SIG-M5 treated with dmso at 0.1 percent for 504 hours (cell line): ENCODE data around the gene VEGFA.

ENCODE experiments used
- DNase-seq: peaks from one replicate; lab custom pipeline; 2025; ENCODE audit not compliant: unreplicated experiment; lab: John Stamatoyannopoulos, UW

Gene VEGFA

GRCh38 chr6:43769526-43770371 is at the start of gene VEGFA:
Gene VEGFA, plus strand, starts transcription at chr6:43770211.
- DNase-seq: peak; percentile 74

GRCh38 chr6:43720999-43721398 is 49.0 kb upstream of the VEGFA start:
- no peak for DNase-seq

- DNase-seq: no peak
Measured at GRCh38 chr6:43722920-43723545, 47.0 kb upstream of the VEGFA start.

GRCh38 chr6:43723737-43724295 is 46.2 kb upstream of the VEGFA start:
- DNase-seq: peak; percentile 69

- no peak for DNase-seq
Measured at GRCh38 chr6:43724354-43724753, 45.7 kb upstream of the VEGFA start.

- peak; percentile 95 for DNase-seq
Measured at GRCh38 chr6:43724914-43725642, 44.9 kb upstream of the VEGFA start.

GRCh38 chr6:43725643-43726580 is 44.1 kb upstream of the VEGFA start:
- DNase-seq: no peak

GRCh38 chr6:43727634-43728033 is 42.4 kb upstream of the VEGFA start:
- no peak for DNase-seq

- no peak for DNase-seq
Measured at GRCh38 chr6:43728586-43728985, 41.4 kb upstream of the VEGFA start.

- no peak for DNase-seq
Measured at GRCh38 chr6:43729537-43729936, 40.5 kb upstream of the VEGFA start.

GRCh38 chr6:43730634-43731033 is 39.4 kb upstream of the VEGFA start:
- no peak for DNase-seq

GRCh38 chr6:43733471-43734293 is 36.3 kb upstream of the VEGFA start:
- DNase-seq: no peak

GRCh38 chr6:43734294-43734665 is 35.7 kb upstream of the VEGFA start:
- DNase-seq: no peak

GRCh38 chr6:43735642-43736199 is 34.3 kb upstream of the VEGFA start:
- DNase-seq: no peak

GRCh38 chr6:43736211-43736786 is 33.7 kb upstream of the VEGFA start:
- DNase-seq: no peak

GRCh38 chr6:43736844-43737243 is 33.2 kb upstream of the VEGFA start:
- DNase-seq: no peak

GRCh38 chr6:43737272-43738081 is 32.5 kb upstream of the VEGFA start:
- DNase-seq: no peak

GRCh38 chr6:43738267-43738676 is 31.7 kb upstream of the VEGFA start:
- no peak for DNase-seq
